Endothelial cell of umbilical vein (primary cell): Measurements from ENCODE around the gene FMNL2.

ENCODE experiments used
- EZH2 ChIP-seq: IDR thresholded peaks from 2 replicates; pipeline ENCODE4 v1.6.1; 2012; ENCODE audit warnings: borderline replicate concordance, low read depth, mild to moderate bottlenecking, moderate library complexity, low read length, inconsistent platforms; ENCODE audit not compliant: severe bottlenecking
- FOS ChIP-seq: IDR thresholded peaks from 2 replicates; pipeline ENCODE4 v1.6.1; 2011; ENCODE audit warnings: mild to moderate bottlenecking, low read length, moderate library complexity, borderline replicate concordance; ENCODE audit not compliant: insufficient read depth
- JUN ChIP-seq: IDR thresholded peaks from 2 replicates; pipeline ENCODE4 v1.6.1; 2011; ENCODE audit warnings: borderline replicate concordance, low read depth; ENCODE audit not compliant: insufficient read length, insufficient read depth
- MAX ChIP-seq: IDR thresholded peaks from 2 replicates; pipeline ENCODE4 v1.6.1; 2011; ENCODE audit not compliant: insufficient read depth, insufficient read length
- MYC ChIP-seq: IDR thresholded peaks from one replicate; pipeline ENCODE4 v1.6.1; 2011; ENCODE audit warnings: mild to moderate bottlenecking, low read depth, low read length
- POLR2A ChIP-seq: IDR thresholded peaks from 2 replicates; pipeline ENCODE4 v1.6.1; 2012; ENCODE audit warnings: low read depth, mild to moderate bottlenecking, control low read depth, low read length
- POLR2AphosphoS5 ChIP-seq: IDR thresholded peaks from 2 replicates; pipeline ENCODE4 v1.6.1; 2012; ENCODE audit warnings: low read depth, mild to moderate bottlenecking, control low read depth, low read length, moderate library complexity; ENCODE audit not compliant: insufficient read depth
- TF ChIP-seq, protein P1 (sequence below), 2 donors: IDR thresholded peaks; 1 replicate in 1 of 2; 2 replicates in 1 of 2; pipeline ENCODE4 v1.5.1; 2011; ENCODE audit warnings: low read length in 2 of 2, mild to moderate bottlenecking in 2 of 2, moderate library complexity in 2 of 2, control low read depth in 1 of 2, inconsistent platforms in 1 of 2, low read depth in 1 of 2; ENCODE audit not compliant: insufficient read depth in 1 of 2; ENCODE audit errors: extremely low read depth in 1 of 2

- TF ChIP-seq, protein P1, sequence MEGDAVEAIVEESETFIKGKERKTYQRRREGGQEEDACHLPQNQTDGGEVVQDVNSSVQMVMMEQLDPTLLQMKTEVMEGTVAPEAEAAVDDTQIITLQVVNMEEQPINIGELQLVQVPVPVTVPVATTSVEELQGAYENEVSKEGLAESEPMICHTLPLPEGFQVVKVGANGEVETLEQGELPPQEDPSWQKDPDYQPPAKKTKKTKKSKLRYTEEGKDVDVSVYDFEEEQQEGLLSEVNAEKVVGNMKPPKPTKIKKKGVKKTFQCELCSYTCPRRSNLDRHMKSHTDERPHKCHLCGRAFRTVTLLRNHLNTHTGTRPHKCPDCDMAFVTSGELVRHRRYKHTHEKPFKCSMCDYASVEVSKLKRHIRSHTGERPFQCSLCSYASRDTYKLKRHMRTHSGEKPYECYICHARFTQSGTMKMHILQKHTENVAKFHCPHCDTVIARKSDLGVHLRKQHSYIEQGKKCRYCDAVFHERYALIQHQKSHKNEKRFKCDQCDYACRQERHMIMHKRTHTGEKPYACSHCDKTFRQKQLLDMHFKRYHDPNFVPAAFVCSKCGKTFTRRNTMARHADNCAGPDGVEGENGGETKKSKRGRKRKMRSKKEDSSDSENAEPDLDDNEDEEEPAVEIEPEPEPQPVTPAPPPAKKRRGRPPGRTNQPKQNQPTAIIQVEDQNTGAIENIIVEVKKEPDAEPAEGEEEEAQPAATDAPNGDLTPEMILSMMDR (IDR thresholded peaks at IDR 0.05; ENCODE audit: extremely low read depth in 1 of 2, insufficient read depth in 1 of 2, low read depth in 1 of 2, low read length in 2 of 2) = no peak
- TF ChIP-seq POLR2A = no peak
- peak; percentile 75 for TF ChIP-seq FOS
- peak; percentile 35 for TF ChIP-seq POLR2AphosphoS5
- peak; percentile 10 for TF ChIP-seq MAX
- peak; percentile 69 for TF ChIP-seq JUN
- TF ChIP-seq EZH2 = no peak
- TF ChIP-seq MYC = no peak
Measured at GRCh38 chr2:152542995-152543481, 208.1 kb downstream of the FMNL2 start.
